Islet of Langerhans (tissue), 1 donor: Measurements from ENCODE around the gene MPP1.

Experiments
- FAIRE-seq: peaks from one replicate; lab custom pipeline; 2011; peaks lifted over from hg19 to GRCh38; lab: Jason Lieb, UNC

MPP1 gene

DNA sequence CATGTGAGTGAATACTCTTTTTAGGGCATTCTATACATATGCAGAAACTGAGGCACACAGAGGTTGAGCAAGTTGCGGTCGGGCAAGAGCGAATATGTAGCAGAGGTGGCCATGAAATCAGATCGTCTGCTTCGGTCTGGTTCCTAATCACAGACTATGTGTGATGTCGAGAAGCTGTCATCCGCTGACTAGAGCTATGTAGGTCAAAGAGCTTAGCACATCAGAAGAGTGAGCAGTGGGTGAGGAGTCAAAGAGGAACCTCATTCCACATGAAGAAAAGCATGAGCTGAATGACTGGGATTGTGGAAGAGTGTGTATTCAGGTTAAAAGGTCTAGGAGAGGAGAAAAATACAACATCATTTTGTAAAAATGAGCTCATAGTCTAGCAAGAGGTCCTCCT is 73.4 kb downstream of the MPP1 start:
- no peak for FAIRE-seq

DNA sequence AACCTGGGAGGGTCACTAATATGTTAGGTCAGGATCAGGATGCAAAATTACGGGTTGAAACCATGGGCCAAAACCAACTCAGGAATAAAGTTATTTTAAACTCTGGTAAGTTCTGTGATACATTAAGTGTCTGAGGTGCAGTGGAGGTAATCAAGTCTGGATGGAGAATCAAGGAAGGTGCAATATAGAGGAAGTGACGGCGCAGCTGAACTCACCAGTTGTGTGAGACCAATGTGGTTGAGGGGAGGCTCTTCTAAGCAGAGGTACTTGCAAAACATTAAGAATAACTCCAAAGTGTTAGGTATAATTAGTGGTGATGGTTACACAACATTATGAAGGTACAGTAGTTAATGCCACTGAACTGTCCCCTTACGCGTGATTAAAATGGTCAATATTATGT is 74.1 kb downstream of the MPP1 start:
- FAIRE-seq, result no peak

DNA sequence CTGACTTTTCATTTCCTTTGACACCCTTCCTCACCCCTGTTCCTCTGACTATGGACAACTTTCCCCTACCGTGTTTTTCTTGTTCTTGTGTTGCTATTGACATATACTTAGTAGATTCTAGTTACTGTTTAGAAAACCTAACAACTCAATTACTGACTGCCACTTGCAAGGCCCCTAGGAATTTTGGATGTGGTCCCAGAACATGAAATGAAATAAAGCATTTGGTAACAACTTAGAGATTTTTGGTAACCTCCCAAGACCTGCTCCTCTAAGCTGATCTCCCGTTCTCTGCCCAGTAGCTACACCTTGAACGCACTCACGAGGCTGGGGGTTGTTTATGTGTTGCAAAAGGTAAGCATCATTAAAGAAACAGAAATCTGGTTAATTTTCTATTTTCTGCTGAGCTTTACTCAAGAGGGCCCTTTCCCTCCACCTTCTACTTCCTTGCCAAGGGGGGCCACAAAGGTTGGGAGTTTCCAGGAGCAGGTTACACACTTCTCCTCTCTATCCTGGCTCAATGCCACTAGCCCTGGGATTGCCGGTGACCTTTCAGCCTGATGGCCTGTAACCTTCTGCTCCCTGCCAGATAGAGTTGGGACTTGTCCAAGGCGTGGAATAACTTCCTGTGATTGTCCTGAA is 74.9 kb downstream of the MPP1 start:
- no peak for FAIRE-seq

DNA sequence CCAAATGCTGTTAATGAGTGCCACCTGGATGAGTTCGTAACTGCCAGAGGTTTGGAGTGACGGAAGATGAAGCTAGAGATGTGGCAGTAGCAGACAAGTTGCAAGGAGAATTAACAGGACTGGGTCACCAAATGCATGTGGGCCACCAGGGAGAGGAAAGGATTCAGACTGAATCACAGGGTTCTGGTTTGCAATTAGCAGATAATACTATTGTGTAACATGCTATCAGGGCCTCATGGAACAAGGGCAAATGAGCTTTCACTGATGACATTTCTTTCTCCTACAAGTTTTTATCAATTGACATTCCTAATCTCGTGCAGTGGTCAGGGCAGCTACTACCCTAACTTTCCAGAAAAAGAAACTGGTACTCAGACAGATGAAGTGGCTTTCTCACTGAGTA is 75.8 kb downstream of the MPP1 start:
- no peak for FAIRE-seq
